GM03348 (cell line): Measurements from ENCODE around the gene CCRL2.

Experiments
- DNase-seq: peaks from one replicate; pipeline ENCODE4 v3.0.0; 2012; ENCODE audit warnings: low spot score

CCRL2 gene, protein sequence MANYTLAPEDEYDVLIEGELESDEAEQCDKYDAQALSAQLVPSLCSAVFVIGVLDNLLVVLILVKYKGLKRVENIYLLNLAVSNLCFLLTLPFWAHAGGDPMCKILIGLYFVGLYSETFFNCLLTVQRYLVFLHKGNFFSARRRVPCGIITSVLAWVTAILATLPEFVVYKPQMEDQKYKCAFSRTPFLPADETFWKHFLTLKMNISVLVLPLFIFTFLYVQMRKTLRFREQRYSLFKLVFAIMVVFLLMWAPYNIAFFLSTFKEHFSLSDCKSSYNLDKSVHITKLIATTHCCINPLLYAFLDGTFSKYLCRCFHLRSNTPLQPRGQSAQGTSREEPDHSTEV

DNA sequence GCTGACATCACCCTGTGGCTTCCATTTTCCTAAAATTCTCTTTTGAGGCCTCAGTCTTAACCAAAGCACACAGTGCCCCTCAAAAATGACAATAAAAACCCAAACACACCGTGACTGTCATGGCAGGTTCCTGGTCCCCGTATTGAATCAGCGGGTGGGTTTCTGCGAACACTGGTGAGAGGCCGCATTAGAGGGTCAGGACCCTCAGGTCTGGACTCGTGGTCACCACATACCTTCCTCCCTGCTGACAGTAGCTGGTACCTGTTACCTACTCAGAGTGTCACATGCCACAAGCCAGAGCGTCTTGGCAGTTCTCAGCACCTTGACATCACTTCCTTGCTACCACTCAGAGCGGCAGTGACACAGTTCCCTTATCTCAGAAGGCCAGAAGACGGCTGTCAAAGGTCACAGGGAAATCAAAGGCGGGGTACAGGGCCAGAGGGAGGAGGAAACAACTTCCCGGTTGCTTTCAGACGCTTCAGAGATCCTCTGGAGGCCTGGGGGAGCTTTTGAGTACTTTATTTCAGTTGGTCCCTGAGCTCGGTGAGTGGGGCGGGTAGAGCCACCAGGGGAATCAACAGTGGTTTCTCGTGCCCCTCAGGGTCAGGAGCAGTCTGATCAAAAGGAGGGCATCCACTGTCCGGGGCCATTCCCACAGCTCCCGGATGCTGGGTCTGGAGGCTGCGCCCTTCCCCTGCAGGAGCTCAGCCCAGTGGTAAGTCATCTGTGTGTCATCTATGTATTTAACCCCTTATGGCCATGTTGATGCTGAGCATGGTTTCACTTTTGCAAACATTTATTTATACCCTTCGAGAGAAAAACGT is at the start of gene CCRL2, which contains the start of gene CCR5AS:
Gene CCRL2, plus strand, starts transcription at position 472 of the 824 bp plus-strand sequence. CDS start 821 bp downstream, outside the sequence.
Gene CCR5AS, minus strand, starts transcription at position 279 of the 824 bp plus-strand sequence.
- peak; percentile 27 for DNase-seq

DNA sequence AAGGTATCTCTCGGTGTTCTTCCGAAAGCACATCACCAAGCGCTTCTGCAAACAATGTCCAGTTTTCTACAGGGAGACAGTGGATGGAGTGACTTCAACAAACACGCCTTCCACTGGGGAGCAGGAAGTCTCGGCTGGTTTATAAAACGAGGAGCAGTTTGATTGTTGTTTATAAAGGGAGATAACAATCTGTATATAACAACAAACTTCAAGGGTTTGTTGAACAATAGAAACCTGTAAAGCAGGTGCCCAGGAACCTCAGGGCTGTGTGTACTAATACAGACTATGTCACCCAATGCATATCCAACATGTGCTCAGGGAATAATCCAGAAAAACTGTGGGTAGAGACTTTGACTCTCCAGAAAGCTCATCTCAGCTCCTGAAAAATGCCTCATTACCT is 48.6 kb upstream of the CCRL2 start:
- DNase-seq: no peak

DNA sequence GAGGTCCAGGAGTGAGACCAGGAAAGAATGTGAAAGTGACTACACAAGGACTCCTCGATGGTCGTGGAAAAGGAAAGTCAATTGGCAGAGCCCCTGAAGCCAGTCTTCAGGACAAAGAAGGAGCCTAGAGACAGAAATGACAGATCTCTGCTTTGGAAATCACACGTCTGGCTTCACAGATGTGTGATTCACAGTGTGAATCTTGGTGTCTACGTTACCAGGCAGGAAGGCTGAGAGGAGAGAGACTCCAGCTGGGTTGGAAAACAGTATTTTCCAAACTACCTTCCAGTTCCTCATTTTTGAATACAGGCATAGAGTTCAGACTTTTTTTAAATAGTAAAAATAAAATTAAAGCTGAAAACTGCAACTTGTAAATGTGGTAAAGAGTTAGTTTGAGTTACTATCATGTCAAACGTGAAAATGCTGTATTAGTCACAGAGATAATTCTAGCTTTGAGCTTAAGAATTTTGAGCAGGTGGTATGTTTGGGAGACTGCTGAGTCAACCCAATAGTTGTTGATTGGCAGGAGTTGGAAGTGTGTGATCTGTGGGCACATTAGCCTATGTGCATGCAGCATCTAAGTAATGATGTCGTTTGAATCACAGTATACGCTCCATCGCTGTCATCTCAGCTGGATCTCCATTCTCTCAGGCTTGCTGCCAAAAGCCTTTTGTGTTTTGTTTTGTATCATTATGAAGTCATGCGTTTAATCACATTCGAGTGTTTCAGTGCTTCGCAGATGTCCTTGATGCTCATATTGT is 47.1 kb upstream of the CCRL2 start:
- no peak for DNase-seq

DNA sequence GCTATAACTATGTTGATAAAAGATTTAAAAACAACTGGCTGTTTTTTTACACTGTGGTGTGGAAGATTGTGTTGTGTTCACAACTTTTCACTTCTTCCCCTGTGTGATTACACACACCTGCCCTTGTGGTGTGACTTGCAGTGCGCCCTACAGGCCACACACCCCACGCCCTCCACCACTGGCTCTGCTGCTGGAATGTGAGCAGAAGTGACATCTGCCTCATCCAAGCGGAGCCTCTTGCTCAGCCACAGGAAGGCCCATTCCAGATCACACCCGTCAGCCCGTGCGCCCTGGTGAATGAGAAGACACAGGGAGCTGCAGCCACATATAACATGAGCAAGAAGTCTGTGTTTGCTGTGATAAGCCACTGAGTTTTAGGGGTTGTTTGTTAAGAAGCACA is 46.2 kb upstream of the CCRL2 start:
- DNase-seq: no peak

DNA sequence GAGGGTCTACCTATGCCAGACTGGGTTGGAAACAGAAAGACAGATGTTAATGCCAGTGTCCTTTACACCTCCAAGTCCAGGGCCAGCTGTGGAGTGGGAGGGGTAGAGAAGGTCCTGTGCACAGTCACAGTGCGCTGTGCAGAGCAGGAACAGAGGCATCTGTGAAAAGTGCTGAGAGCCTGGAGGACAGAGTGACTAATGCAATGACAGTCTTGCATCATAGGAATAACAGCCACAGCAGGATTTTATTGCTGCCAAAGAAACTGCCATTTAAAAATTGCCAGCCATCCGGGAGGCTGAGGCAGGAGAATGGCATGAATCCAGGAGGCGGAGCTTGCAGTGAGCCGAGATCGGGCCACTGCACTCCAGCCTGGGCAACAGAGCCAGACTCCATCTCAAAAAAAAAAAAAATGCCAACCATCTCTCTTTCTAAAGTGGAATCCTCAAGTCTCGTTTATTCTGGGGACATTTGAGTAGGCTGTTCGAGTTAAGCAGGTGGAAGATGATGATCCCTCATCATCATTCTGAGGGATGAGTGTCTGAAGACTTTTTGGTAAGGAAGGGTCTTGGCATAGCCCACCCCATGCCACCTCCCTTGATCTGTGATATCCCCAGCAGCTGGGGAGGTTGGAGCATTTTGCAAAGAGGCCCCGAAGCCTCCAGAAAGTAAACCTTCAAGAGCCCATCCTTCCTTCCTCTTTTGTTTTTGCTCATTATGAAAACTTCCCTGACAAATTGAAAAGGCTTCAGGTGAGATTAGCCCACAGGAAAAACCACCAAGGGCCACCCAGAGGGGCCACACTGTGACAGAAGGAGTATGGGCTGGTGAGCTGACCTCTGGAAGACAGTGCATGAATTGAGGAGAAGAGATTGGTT is 45.4 kb upstream of the CCRL2 start:
- DNase-seq: no peak

DNA sequence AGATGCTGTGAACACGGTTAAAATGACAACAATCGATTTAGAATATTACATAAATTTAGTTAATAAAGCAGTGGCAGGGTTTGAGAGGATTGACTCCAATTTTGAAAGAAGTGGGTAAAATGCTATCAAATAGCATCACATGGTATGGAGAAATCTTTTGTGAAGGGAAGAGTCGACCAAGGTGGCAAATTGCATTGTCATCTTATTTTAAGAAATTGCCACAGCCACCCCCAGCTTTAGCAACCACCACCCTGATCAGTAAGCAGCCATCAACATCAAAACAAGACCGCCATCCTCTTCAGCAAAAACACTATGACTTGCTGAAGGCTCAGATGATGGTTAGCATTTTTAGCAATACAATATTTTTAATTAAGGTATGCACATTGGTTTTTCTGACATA is 42.0 kb upstream of the CCRL2 start:
- no peak for DNase-seq

DNA sequence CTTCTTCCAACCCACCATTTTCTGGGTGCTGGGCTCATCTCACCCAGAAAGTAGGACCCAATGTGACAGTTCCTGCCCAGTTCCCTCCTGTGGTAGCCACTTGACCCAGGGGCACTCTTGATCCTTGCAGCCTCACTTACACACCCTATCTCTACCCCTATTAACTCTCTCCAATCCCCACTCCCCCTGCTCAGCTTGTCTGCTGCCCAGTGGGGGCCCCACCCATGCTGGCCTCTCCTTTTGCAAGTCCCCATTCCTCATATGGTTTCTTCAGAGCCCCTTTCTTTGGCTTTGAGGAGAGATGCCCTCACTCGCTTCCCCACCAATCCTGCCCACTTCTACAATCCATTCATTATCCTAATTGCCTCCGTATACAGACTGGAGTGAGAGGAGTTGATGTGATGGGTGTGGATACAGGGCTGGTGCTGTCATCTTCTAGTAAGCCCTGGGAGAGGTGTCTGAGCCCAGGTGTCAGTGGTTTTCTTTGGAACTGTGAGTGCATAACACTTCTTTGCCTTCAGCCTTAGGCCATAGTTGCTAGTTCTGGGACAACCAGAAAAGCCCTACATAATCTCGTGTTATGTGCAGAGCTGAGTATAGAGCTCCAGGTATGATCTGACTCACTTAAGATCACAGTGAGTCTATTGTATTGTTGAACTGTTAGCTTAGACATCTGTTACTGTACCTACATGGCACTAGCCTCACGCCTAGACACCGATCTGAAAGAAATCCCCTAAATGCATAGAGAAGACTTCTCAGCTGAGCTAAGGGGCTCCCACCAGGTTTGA is 41.1 kb upstream of the CCRL2 start:
- no peak for DNase-seq

DNA sequence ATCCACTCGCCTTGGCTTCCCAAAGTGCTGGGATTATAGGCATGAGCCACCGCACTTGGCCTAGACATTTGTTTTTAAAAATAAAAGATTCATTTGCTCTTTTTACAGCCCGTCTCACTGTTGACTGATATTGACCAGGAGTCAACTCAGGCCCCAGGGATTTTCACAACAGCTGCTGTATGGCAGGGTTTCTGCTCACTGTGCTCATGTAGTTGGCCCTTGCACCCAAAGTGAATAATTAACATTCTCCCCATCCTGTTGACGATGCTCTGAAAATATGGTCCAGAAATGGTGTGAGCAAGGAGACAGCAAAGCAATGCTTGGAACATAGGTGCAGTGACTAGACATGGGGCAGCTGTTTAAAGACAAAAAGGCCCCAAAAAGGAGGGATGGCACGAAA is 39.2 kb upstream of the CCRL2 start:
- DNase-seq: no peak

DNA sequence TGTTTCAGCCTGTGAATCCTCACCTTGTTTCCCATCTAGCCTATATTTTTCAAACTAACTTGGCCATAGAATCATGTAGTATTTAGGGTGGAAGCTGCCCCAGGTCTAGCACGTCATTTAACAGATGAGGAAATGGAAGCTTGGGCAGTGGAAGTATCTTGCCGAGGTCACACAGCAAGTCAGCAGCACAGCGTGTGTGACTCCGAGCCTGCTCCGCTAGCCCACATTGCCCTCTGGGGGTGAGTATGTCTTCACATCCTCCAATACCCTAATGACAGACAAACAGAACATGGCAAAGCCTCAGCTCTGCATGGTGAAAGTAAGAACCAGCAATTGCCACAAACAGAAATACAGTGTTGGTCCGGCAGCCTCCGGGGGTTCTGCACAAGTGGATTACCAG is 38.5 kb upstream of the CCRL2 start:
- no peak for DNase-seq

DNA sequence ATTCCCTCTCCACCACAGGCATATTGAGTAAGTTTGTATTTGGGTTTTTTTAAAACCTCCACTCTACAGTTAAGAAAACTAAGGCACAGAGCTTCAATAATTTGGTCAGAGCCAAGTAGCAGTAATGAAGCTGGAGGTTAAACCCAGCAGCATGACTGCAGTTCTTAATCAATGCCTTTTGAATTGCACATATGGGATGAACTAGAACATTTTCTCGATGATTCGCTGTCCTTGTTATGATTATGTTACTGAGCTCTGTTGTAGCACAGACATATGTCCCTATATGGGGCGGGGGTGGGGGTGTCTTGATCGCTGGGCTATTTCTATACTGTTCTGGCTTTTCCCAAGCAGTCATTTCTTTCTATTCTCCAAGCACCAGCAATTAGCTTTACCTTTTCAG is 37.9 kb upstream of the CCRL2 start:
- no peak for DNase-seq

DNA sequence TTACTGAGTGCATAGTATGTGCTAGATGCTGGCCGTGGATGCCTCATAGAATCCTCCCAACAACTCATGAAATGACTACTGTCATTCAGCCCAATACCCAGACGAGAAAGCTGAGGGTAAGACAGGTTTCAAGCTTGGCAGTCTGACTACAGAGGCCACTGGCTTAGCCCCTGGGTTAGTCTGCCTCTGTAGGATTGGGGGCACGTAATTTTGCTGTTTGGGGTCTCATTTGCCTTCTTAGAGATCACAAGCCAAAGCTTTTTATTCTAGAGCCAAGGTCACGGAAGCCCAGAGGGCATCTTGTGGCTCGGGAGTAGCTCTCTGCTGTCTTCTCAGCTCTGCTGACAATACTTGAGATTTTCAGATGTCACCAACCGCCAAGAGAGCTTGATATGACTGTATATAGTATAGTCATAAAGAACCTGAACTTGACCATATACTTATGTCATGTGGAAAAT is 37.4 kb upstream of the CCRL2 start:
- DNase-seq: no peak

DNA sequence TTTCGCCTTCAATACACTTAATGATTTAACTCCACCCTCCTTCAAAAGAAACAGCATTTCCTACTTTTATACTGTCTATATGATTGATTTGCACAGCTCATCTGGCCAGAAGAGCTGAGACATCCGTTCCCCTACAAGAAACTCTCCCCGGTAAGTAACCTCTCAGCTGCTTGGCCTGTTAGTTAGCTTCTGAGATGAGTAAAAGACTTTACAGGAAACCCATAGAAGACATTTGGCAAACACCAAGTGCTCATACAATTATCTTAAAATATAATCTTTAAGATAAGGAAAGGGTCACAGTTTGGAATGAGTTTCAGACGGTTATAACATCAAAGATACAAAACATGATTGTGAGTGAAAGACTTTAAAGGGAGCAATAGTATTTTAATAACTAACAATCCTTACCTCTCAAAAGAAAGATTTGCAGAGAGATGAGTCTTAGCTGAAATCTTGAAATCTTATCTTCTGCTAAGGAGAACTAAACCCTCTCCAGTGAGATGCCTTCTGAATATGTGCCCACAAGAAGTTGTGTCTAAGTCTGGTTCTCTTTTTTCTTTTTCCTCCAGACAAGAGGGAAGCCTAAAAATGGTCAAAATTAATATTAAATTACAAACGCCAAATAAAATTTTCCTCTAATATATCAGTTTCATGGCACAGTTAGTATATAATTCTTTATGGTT is 36.1 kb upstream of the CCRL2 start, which contains the start of gene CCR5:
Gene CCR5, plus strand, starts transcription at position 108 of the 680 bp plus-strand sequence. CDS start 1,957 bp downstream, outside the sequence.
- DNase-seq: no peak

DNA sequence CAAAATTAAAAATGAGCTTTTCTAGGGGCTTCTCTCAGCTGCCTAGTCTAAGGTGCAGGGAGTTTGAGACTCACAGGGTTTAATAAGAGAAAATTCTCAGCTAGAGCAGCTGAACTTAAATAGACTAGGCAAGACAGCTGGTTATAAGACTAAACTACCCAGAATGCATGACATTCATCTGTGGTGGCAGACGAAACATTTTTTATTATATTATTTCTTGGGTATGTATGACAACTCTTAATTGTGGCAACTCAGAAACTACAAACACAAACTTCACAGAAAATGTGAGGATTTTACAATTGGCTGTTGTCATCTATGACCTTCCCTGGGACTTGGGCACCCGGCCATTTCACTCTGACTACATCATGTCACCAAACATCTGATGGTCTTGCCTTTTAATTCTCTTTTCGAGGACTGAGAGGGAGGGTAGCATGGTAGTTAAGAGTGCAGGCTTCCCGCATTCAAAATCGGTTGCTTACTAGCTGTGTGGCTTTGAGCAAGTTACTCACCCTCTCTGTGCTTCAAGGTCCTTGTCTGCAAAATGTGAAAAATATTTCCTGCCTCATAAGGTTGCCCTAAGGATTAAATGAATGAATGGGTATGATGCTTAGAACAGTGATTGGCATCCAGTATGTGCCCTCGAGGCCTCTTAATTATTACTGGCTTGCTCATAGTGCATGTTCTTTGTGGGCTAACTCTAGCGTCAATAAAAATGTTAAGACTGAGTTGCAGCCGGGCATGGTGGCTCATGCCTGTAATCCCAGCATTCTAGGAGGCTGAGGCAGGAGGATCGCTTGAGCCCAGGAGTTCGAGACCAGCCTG is 35.3 kb upstream of the CCRL2 start:
- DNase-seq: no peak

DNA sequence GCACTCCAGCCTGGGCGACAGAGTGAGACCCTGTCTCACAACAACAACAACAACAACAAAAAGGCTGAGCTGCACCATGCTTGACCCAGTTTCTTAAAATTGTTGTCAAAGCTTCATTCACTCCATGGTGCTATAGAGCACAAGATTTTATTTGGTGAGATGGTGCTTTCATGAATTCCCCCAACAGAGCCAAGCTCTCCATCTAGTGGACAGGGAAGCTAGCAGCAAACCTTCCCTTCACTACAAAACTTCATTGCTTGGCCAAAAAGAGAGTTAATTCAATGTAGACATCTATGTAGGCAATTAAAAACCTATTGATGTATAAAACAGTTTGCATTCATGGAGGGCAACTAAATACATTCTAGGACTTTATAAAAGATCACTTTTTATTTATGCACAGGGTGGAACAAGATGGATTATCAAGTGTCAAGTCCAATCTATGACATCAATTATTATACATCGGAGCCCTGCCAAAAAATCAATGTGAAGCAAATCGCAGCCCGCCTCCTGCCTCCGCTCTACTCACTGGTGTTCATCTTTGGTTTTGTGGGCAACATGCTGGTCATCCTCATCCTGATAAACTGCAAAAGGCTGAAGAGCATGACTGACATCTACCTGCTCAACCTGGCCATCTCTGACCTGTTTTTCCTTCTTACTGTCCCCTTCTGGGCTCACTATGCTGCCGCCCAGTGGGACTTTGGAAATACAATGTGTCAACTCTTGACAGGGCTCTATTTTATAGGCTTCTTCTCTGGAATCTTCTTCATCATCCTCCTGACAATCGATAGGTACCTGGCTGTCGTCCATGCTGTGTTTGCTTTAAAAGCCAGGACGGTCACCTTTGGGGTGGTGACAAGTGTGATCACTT is 34.3 kb upstream of the CCRL2 start:
- peak; percentile 34 for DNase-seq

DNA sequence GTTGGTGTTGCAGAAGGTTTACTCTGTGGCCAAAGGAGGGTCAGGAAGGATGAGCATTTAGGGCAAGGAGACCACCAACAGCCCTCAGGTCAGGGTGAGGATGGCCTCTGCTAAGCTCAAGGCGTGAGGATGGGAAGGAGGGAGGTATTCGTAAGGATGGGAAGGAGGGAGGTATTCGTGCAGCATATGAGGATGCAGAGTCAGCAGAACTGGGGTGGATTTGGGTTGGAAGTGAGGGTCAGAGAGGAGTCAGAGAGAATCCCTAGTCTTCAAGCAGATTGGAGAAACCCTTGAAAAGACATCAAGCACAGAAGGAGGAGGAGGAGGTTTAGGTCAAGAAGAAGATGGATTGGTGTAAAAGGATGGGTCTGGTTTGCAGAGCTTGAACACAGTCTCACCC is 32.3 kb upstream of the CCRL2 start:
- DNase-seq: no peak

DNA sequence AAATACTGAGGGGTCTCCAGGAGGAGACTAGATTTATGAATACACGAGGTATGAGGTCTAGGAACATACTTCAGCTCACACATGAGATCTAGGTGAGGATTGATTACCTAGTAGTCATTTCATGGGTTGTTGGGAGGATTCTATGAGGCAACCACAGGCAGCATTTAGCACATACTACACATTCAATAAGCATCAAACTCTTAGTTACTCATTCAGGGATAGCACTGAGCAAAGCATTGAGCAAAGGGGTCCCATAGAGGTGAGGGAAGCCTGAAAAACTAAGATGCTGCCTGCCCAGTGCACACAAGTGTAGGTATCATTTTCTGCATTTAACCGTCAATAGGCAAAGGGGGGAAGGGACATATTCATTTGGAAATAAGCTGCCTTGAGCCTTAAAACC is 31.8 kb upstream of the CCRL2 start:
- no peak for DNase-seq

DNA sequence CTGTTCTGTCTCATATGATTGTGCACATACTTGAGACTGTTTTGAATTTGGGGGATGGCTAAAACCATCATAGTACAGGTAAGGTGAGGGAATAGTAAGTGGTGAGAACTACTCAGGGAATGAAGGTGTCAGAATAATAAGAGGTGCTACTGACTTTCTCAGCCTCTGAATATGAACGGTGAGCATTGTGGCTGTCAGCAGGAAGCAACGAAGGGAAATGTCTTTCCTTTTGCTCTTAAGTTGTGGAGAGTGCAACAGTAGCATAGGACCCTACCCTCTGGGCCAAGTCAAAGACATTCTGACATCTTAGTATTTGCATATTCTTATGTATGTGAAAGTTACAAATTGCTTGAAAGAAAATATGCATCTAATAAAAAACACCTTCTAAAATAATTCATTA is 31.2 kb upstream of the CCRL2 start:
- DNase-seq: no peak

DNA sequence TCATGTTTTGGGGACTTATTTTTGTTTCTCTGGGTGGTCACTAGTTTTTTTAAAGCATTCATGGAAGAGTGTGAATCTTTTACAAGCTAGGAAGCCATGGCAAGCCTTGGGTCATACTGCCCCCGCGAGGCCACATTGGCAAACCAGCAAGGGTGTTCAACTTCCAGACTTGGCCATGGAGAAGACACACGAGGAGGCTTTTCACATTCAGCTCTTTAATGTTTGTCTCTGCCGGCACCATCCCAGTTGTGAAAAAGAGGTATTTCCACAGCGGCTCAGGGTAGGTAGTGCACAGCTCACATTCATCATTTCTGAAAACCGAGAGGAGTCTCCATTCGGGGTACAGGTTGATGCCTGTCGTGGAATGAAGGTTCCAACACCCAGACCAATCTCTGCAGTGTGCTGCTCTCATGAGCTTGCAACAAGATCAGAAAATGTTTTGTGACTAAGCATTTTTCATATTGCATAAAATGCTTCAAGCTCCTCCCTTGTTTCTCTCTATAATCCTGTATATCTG is 28.6 kb upstream of the CCRL2 start:
- peak; percentile 79 for DNase-seq
